ENCODE data around the gene CAMK2N2.

- TF ChIP-seq CTCF (conservative IDR thresholded peaks at IDR 0.05) (peak; percentile 60), EZH2 (IDR thresholded peaks at IDR 0.05; ENCODE audit: low read depth) (no peak)
Measured at GRCh38 chr3:184234224-184234623, 27.1 kb downstream of the CAMK2N2 start.
